SK-N-DZ (cell line): ENCODE measurements around the gene MAEA.
"Not testable (repeated sequence)": the region's sequence is repeated elsewhere in the genome, so short reads cannot be mapped to it uniquely, and the experiment has no call there.

Source experiments
- DNase-seq: peaks from one replicate; pipeline ENCODE4 v3.0.0-alpha.2; 2015; ENCODE audit warnings: low spot score

MAEA gene

DNA sequence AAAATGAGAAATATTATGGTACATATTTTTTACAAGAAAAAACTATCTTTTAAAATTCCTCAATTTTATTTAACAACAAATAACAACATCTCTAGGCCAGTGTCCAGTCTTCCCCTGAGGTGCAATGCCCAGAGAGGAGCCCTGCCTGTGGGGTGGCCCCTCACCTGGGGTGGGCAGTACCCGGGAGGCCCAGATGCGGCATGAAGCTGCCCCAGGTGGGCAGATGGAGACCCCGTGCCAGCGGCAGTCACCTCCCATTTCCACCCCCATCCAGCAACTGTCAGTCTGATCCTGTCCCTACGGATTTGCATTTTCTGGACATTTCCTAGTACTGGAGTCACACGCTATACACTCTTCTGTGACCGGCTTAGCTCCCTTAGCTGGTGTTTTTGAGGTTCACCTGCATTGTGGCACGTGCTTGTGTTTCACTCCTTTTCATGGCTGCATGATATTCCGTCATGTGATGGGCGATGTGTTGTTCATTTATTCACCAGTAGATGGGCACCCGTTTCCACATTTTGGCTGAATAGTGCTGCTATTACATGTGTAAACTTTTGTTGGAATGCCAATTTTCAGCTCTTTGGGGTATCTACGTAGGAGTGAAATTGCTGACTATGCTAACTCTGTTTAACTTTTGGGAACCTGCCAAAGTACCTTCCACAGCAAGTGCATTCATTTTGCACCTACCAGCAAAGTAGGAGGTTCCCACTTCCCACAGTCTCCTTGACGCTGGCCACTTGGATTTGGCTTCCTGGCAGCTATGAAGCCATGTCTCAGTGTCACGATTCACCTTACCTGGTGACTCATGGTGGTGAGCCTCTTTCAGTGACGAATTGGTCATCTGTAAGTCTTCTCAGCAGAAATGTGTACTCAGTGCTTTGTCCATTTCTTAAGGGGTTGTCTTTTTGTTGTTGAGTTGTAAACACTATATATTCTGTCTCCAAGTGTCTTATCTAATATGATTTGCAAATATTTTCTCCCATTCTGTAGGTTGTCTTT is 11.7 kb upstream of the MAEA start:
- DNase-seq, result no peak

DNA sequence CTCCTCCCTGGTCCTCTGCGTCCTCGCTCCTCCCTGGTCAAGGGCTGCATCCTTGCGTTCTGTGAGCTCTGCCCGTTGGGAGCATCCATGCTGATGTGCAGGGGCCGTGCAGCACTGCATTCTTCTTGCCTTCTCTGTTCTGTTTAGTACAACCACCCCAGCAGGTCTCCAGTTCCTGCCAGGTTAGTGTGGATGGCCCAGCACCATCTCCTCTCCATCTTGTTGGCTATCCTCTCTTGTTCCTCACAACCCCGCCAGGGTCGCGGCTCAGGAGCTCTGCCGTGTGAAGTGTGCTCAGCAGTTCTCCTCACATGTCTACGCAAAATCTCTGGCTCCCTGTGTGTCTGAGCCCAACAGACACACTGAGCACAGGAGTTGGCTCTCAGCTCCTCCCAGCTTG is 10.4 kb upstream of the MAEA start:
- DNase-seq, result no peak

DNA sequence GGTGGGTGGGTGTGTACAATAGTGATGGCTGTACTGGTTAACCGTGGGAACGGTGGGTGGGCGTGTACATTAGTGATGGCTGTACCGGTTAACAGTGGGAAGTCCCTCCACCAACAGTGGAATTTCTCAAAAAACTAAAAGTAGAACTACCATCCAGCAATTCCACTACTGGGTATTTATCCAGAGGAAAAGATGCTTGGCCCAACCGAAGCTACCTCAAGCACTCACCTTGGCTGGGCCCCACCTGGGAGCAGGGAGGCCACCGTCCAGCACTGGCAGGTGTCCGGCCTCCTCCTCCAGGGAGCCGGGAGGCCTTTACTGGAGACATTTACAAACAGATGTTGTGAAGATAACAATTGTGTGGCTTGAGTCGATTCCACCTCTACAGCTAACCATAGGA is 6.0 kb upstream of the MAEA start:
- no peak for DNase-seq

DNA sequence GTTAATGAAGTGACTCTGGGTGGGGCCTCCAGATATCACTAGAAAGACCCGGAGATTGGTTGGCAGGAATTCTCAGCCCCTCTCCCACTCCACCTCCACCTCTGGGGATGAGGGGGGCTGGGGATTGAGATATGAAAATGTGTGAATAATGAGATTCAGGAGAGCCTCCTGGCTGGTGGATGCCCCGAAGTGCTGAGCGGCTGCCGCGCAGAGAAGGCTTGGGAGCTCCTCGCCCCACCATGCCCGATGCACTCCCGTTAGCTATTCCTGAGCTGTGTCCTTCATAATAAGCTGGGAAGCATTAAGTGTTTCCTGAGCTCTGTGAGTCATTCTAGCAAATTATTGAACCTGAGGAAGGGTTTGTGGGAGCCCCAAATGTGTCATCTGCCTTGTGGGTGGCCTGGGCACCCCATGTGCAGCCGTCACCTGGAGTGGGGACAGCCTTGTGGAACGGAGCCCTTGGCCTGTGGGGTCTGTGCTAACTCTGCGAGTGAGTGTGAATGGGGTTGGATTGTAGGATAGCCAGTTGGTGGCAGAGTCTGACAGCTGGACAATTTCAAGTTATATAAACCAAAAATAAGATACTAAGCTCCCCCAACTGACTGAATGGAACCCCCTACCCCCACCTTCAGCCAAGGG is 4.4 kb upstream of the MAEA start:
- no peak for DNase-seq

DNA sequence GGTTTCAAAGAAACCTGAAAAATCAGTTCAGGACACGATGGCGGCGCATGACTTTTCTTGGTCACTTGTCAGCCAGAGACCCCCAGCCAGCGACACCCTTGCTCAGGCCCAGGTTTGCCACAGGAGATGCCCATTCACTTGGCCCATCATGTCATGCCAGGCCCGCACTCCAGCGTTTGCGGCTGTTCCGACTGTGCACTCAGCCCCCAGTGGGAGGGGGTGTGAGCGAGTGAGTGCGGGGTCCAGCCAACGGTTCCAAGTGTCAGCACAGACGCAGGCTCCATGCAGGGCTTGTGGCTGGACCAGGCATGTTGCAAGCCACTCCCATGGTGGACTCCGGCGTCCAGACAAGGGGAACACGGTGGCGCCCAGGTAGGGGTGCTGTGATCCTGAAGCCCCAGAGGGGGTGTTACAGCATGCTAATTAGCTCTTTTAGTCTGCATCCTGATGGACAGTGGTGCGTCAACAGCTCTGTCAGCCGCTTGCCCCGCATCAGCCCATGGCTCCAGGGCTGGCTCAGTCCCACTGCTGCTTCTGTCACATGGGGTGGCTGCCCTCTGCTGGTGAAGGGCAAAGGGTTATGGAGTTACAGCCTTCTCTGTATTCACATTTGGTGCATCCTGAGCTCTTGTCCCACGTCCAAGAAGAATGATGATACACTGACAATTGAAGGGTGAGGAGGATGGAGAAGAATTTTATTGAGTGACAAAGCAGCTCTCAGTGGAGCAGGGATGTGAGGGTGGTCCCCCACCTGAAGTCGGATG is 3.7 kb upstream of the MAEA start:
- peak; percentile 27 for DNase-seq

DNA sequence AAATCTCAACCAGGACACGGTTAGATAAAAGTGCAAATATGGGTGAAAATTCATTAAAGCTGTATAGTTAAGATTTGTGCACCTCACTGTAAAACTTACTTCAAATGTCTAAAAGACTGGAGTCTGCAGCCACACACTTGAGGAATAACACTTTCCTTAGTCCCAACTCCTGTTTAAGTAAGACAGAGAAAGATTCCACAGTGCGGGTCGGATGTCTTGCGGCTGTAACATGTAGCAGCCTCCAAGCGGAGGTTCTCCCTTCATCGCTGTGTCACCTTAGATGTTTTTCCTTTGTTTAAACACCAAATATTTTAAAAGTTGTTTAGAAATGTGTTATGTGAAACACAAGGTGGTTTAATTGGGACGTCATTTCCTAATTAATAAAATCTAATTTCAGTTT is 905 bp upstream of the MAEA start:
- no peak for DNase-seq

DNA sequence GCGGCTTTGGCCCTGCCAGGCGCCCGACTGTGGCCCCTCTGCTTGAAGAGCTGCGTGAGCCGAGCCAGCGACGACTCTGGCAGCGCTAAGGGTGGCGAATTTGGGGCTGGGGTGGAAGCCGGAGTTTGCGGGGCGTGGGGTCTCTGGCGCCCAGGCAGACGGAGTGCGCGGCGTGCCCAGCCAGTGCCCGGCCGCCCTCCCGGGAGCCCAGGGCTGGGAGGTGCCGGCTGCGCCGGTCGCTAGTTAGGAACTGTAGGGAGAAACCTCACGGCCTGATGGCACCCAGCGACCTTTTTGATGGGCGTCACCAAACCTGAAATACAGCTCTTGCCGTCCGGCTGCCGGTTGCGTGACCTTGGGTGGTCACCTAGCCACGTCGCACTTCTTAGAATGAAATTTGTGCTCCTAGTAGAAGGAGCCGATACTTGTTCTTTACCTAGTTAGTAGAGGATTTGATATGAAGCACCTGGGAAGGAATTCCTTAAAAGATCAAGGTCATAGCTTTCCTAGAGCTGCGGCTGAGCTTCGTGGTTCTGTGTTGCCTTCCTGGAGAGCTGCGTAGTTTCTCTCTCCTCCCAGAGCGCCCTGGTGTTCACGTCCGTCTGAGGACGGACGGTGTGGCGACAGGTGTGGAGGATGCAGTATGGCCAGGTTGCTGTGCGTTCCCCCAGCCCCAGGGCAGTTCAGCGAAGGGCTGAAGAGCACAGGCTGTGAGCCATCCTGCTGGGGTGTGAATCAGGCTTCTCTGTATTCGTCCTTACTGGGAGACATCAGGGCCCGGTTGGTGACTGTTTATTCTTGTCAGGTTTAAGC is 680 bp downstream of the MAEA start:
- no peak for DNase-seq

DNA sequence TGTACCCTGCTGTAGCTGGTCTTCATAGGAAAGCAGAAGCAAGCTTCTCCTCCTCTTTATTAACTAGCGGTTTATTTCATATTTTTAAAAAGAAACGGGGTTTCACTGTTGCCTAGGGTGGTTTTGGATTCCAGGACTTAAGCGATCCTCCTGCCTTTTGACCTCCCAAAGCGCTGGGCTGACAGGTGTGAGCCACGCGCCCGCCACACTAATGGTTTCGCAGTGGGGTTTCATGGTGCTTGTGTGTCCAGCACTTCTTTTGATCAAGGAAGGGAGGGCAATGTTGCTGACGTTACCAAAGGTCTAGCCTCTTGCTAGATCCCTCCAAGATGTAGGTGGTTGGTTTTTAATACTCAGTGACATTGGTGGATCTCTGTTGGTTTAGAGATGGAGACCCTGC is 1.4 kb downstream of the MAEA start:
- no peak for DNase-seq

DNA sequence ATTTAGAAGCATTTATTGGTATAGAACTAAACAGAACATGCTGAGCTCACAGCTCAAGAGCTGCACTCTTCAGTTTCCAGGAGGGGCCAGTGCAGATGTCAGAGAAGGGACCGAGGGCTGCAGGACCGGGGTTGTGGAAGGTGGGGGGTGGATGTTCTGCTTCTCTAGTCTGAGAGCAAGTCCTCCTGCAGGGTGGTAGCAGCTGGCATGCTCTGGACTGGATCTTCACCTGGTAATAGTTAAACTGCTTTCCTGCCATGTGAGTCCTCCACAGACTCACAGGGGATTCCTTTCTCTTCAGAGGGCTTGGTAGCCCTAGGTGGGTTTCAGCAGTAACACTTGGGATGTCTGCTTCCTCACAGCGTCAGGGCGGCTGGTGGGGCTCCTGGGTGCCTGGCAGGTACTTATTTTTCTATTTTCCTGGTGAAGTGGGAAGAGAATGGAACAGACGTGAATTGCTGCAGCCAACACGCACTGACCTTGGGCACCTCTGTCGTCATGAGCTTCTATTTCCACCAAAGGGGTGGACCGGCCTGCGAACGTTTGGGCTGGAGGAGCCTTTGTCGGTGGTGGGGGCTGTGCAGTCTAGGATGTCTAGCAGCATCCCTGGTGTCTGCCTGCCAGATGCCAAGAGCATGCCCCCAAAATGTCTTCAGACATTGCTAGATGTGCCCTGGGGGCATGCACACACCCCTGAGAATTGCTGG is 2.5 kb downstream of the MAEA start:
- DNase-seq, result no peak

DNA sequence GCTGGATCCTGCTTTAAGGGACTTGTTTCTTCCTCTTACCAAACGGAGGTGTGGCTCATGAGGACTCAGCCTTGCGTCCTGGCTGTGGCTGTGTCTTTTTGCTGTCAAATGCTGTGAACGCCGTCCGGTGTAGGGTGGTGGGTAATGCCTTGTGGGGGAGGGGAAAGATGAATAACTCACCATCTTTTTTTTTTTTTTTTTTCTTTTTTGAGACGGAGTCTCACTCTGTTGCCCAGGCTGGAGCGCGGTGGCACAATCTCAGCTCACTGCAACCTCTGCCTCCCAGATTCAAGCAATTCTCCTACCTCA is 3.0 kb downstream of the MAEA start:
- not testable (repeated sequence) for DNase-seq

DNA sequence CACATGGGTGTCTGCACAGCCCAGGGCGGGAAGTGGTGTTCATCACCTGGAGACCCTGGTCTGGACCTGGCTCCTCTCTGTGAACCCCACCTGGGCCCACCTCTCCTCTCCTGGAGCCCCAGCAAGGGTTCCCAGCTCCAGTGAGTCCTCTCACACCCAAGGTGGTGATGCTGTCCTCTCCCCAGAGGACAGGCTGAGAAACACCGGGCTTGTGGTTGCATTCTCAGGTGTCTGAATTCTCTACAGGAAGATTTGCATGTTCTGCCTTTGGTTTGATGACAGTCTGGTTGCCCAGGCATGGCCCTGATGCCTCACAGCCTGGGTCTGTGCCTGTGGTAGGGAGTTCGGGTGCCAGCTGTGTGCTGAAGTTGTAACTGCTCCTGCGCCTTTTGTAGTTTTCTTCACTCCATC is 3.8 kb downstream of the MAEA start:
- DNase-seq, result no peak

DNA sequence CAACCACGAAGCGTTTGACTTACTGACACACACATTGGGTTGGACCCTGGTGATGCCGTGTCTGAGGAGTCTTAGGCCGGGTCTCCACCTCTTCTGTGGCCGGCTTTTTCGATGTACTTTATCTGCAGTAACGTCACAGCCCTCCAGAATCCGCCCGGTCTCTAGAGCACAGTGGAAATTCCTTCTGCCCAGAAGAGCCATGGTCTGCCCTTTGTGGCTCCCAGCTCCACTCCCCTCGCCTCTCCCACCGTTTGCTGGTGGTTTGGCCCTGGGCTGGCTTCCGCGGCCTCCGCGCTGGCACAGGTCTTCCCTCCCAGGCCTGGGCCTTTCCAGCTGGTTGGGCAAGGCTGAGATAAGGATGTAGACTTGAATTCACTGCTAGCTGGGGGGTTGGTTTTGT is 4.3 kb downstream of the MAEA start:
- no peak for DNase-seq

DNA sequence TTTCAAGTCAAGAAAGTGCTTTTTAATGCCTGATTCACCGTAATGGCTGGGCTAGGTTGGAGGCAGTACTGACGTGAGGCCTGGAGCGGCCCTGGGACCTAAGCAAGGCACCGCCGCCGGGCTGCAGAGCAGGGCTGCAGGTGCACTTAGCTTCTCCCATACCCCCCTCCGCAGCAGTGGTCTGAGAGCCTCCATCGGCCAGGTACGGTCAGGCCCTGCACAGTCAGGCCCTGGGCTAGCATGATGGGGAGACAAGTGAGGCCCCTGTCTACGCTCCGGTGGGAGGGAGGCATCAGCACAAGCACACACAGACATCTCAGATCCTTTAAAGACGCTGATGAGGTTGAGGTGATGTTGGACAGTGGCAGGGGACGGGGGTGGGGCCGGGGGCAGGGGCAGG is 4.7 kb downstream of the MAEA start:
- DNase-seq, result no peak

DNA sequence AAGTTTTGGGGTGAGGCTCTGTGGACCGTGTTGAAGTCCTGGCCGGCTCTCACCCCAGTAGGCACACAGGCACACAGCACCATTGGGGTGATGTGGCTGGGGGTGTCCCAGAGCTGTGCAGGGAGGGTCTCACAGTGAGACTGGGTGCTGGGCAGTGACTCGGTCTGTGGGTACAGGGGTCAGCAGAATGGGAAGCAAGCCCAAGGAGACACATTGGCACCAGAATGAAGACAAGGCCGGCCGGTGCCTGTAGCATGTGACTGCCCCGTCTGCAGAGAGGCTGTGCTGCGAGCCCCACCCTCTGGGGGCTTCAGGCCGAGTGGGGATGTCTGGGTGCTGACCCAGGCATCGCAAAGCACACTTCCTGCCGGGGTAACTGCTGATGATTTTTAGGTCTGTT is 5.2 kb downstream of the MAEA start:
- no peak for DNase-seq

DNA sequence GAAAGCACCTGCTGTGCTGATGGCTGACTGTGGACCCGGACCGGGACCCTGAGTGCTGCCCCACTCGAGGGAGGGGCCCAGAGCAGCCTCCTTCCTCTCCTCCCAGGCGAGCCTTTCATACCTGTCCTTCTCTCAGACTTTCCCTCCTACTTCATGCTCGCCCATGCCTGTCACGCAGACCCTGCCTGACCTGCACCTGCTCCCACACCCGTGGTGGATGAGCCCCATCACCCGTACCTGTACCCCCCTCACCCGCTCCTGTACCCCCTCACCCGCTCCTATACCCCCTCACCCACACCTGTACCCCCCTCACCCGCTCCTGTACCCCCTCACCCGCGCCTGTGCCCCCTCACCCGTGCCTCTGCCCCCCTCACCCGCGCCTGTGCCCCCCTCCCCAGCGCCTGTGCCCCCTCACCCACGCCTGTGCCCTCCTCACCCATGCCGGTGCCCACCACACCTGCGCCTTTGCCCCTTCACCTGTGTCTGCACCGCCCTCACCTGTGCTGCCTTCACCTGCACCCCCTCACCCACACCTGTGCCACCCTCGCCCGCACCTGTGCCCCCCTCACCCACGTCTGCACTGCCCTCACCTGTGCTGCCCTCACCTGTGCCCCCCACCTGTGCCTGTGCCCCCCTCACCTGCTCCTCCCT is 5.8 kb downstream of the MAEA start:
- DNase-seq, result no peak

DNA sequence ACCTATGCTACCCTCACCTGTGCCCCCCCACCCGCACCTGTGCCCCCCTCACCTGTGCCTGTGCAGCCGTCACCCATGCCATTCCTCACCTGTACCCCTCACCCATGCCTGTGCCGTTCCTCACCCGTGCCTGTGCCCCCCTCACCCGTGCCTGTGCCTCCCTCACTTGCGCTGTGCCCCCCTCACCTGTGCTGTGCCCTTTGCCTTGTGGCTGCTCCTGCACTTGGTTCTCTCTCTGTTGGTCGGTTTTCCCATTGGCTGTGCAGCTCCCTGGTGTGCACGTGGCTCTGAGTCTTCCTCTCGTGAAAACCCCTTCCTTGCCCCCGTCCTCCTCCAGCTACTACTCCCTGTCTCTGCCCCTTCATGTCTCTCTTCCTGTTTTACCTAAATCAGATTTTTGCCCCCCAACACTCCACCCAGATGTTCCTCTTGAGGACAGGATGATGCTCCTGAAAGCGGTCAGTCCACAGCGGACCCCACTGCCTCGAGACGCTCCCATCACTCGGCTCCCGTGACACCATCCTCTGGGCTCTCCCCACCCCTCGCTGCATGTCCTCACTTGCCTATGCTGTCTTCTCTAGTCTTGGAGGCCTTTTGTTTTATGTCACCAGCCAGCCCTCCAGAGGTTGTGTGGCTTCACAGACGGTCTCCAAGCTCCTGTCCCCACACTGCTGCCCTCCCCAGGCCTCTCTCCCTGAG is 6.8 kb downstream of the MAEA start:
- no peak for DNase-seq

DNA sequence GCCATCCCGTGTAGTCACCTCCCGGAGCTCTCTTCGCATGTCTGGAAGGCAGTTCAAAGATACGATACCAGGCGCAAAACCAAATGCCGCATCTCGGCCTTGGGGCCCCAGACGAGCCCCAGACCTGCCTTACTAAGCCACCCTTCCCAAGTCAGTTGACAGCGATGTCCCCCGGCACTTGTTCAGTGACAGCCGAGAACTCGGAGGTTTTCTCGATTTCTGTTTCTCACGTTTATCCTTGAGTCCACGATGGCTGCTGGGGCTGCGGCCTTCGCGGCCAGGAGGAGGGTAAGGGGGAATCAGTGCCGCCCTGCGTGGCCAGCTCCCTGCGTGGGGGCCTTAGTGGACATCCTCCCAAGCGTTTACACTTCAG is 7.3 kb downstream of the MAEA start:
- no peak for DNase-seq

DNA sequence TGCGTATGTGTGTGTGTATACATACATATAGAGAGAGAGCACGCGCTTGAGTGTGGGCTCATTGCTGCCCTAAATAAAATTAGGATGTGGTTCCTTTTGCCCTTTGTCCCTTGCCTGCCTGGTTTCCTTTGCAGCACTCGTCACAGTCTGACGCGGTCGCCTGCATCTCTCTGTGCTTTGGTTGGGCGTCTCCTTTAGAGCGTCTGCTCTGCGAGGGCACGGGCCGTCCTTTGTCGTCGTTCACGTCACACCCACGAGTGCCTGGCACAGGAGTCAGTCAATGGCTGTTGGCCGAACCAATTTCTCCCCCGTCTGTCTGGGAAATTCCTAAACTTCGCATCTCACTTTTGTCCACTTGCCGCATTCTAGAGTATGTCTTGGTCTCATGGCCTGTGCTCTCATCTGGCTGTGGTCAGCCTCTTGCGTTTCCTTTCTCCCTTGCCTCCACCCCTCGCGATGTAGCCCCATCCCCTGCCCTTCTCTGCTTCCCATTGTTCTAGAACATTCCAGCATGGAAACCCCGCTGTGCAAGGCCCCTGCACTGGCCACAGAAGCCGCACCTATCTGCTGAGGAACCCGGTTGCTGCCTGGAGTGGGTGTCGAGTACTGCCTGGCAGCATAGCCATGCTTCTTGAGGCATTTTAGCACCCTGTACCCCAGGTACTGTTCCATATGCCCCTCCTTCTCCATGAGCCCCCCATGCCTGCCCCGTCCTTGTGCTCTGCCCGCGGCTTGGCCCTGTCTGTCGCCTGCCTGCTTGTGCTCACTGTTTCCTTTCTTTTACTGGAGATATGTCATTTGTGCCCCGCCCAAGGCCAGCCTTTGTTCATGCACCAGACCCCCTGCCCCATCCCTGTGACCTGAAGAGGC is 8.0 kb downstream of the MAEA start:
- DNase-seq, result no peak

DNA sequence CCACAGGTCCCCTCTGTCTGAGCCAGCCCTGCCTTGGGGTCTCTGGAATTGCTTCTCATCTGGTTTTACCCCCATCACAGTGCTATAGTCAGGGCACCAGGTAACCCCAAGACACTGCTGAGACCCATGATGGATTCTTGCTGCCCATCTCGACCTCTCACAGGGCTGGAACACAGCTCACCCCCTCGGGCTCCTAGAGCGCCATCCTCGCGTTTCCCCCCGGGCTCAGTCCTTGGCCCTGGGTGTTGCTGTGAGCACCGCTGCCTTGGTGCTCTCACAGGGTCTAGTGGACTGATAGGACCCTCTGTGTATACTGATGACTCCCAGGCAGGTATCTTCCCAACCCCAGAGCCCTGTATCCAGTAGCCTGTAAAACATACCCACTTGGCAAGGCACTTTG is 8.8 kb downstream of the MAEA start:
- DNase-seq, result no peak
